Fibroblast of the aortic adventitia (primary cell): ENCODE results near the gene VAX1. TPM values are rescaled to one million over a fixed set of nuclear protein-coding genes. Genes with fewer than 3 reads are reported as not detected.
"Not testable (repeated sequence)": the region's sequence is repeated elsewhere in the genome, so short reads cannot be mapped to it uniquely, and the experiment has no call there.

ENCODE experiments used
- DNase-seq: peaks from one replicate; pipeline ENCODE4 v3.0.0-alpha.2; 2010; ENCODE audit warnings: low read depth
- H3K4me3 ChIP-seq: 2 replicates; pipeline ENCODE4 v1.5.1; 2011; ENCODE audit warnings: low read depth, mild to moderate bottlenecking, control low read depth, low read length, moderate library complexity
- small RNA-seq: library from RNA; depleted of rRNA; stranded (forward); fragments of <200 nt; gene quantifications from one replicate; pipeline ENCODE3, GENCODE V24; 2012
- total RNA-seq: library from RNA; depleted of rRNA; stranded (reverse); fragments of >200 nt; gene quantifications from 2 replicates; pipeline ENCODE4 v1.2.3, GENCODE V29; 2012; ENCODE audit warnings: low replicate concordance
- TF ChIP-seq, protein P1 (sequence below): IDR thresholded peaks from 2 replicates; pipeline ENCODE4 v1.5.1; 2011; ENCODE audit warnings: mild to moderate bottlenecking, low read length, control low read depth, inconsistent platforms; ENCODE audit not compliant: insufficient read depth

The VAX1 gene
- total RNA-seq, 1 donor, result not detected

DNA sequence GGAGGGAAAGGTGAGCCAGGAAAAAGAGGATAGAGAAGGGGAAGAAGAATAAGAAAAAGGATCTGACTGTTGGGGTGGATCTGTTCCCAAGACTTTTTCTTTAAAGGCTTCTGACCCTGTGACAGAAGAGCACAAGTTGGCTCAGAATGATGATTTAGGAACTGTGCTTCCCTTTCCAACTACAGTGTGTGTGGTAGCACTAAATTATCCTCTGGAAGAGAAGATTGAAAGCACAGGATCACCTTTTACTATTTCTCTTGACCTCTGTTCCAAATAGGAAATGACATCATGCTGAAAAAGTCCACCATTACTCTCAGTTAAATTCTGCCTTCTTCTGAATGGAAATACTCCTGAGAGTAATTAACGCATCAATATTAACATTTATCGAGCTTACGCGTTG lies 47.2 kb downstream of the VAX1 start:
- H3K4me3 ChIP-seq, result no peak overlapping the region
- no peak for DNase-seq
- TF ChIP-seq, protein P1, sequence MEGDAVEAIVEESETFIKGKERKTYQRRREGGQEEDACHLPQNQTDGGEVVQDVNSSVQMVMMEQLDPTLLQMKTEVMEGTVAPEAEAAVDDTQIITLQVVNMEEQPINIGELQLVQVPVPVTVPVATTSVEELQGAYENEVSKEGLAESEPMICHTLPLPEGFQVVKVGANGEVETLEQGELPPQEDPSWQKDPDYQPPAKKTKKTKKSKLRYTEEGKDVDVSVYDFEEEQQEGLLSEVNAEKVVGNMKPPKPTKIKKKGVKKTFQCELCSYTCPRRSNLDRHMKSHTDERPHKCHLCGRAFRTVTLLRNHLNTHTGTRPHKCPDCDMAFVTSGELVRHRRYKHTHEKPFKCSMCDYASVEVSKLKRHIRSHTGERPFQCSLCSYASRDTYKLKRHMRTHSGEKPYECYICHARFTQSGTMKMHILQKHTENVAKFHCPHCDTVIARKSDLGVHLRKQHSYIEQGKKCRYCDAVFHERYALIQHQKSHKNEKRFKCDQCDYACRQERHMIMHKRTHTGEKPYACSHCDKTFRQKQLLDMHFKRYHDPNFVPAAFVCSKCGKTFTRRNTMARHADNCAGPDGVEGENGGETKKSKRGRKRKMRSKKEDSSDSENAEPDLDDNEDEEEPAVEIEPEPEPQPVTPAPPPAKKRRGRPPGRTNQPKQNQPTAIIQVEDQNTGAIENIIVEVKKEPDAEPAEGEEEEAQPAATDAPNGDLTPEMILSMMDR, result no peak

DNA sequence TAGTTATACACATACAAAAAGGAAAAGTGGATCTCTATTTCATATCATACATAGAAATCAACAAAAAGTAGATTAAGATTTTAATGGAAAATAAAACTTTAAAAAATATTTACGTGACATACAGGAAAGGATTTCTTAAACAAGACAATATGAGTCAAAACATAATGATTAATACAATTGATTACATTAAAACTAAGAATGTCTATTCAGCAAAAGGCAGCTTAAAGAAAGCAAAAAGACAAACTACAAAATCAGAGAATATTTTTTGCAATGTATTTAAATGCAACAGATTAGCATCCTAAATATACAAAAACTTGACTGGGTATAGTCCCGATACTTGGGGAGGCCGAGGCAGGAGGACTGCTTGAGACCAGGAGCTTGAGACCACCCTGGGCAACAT lies 50.5 kb downstream of the VAX1 start:
- TF ChIP-seq, protein P1, result no peak
- no peak overlapping the region for H3K4me3 ChIP-seq
- no peak for DNase-seq

DNA sequence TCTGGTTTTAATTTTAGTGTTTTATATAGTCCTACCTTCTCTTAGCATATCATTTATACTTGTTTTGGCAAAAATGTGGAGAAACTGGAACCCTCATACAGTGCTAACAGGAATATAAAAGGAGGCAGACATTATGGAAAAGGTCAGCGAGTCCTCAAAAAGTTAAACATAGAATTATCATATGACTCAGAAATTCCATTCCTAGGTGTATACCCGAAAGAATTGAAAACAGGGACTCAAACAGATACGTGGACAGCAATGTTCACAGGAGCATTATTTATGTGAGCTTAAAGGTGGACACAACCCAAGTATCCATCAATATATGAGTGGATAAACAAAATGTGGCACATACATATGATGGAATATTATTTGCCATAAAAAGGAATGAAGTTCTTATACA lies 51.5 kb downstream of the VAX1 start:
- no peak overlapping the region for H3K4me3 ChIP-seq
- DNase-seq, result no peak
- TF ChIP-seq, protein P1, result no peak

DNA sequence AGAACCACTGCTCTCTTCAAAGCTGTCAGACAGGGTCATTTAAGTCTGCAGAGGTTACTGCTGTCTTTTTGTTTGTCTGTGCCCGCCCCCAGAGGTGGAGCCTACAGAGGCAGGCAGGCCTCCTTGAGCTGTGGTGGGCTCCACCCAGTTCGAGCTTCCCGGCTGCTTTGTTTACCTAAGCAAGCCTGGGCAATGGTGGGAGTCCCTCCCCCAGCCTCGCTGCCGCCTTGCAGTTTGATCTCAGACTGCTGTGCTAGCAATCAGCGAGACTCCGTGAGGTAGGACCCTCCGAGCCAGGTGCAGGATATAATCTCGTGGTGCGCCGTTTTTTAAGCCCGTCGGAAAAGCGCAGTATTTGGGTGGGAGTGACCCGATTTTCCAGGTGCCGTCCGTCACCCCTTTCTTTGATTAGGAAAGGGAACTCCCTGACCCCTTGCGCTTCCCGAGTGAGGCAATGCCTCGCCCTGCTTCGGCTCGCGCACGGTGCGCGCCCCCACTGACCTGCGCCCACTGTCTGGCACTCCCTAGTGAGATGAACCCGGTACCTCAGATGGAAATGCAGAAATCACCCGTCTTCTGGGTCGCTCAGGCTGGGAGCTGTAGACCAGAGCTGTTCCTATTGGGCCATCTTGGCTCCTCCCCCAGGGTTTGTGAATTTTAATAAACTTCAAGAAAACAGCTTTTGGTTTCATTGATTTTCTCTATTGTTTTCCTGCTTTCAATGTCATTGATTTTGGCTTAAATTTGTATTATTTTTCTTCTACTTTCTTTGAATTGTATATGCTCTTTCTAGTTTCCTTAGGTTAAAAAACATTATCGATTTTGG lies 53.4 kb downstream of the VAX1 start:
- not testable (repeated sequence) for DNase-seq, H3K4me3 ChIP-seq

Small RNA genes lying within 50 kb of the gene (small RNA-seq; reads per million reads assigned to genes)
- gene MIR3663, result not detected

Other genes with a start within 250 kb of the VAX1 start
- gene SHTN1, start 133.1 kb downstream of the VAX1 start, total RNA-seq, result 4.2 and 9.2 TPM in 2 replicates
- not detected in 2 replicates for gene KCNK18, start 59.2 kb upstream of the VAX1 start, total RNA-seq
- gene SLC18A2, start 102.8 kb upstream of the VAX1 start, total RNA-seq, result under 0.01 TPM in 1 of 2 replicates, not detected in the other
- gene PDZD8, start 237.2 kb upstream of the VAX1 start, total RNA-seq, result 24.2 and 42.2 TPM in 2 replicates